ENCODE data around the gene EIF4E. TPM values are rescaled to one million over a fixed set of nuclear protein-coding genes. Genes with fewer than 3 reads are reported as not detected.
"Not testable (repeated sequence)": the region's sequence is repeated elsewhere in the genome, so short reads cannot be mapped to it uniquely, and the experiment has no call there.

The EIF4E gene
- total and polyA plus RNA-seq, 2 of the 4 experiments (the other 2 are of a cell fraction): 80.4 to 113 TPM

- no peak overlapping the region for H3K14ac ChIP-seq (replicated peaks; ENCODE audit: low read depth, low read length)
- H3K4me3 ChIP-seq (ENCODE audit: insufficient read depth, low read depth, low read length): no peak overlapping the region
- no TSS peak for BruUV-seq (replicated peaks)
- no peak overlapping the region for H4K5ac ChIP-seq (ENCODE audit: low read depth, low read length)
- no peak overlapping the region for H4K8ac ChIP-seq (ENCODE audit: low read depth in 2 of 2, low read length in 2 of 2)
- H3K9me3 ChIP-seq (ENCODE audit: control insufficient read depth, insufficient read depth, low read length): no peaks in the 10 kb centered on the region
- no peak overlapping the region for H2BK5ac ChIP-seq (ENCODE audit: low read depth, low read length, poor library complexity, severe bottlenecking)
- no peak overlapping the region for H2AK9ac ChIP-seq (replicated peaks; ENCODE audit: low read depth, low read length, poor library complexity)
- no peak overlapping the region for H4K91ac ChIP-seq (ENCODE audit: insufficient read depth, low read depth, low read length)
- WGBS, 2 experiments (ENCODE audit: extremely low coverage in 2 of 2, insufficient read length in 1 of 2): no CpG with 5 or more reads among the region's 2 CpGs
- intact Hi-C loops (cut with micrococcal nuclease) (no loop called here), dilution Hi-C loops (cut with HindIII; ENCODE audit: low sequenced_read_pairs, unreplicated experiment) (no loop called here), in situ Hi-C loops (cut with MboI; ENCODE audit: low sequenced_read_pairs) (no loop called here)
- H3K9ac ChIP-seq (ENCODE audit: low read depth, low read length): no peak overlapping the region
- no peak overlapping the region for H2BK120ac ChIP-seq (ENCODE audit: low read depth, low read length)
- no peak overlapping the region for H3K56ac ChIP-seq (ENCODE audit: extremely low read depth, insufficient read depth, low read length)
- CTCF ChIA-PET: interaction anchor here (0.7 kb wide), 1 partner anchor 124 kb away, joined by 3 read pairs; no protein-coding TSS in a partner anchor
- no peaks in the 10 kb centered on the region for H3K79me1 ChIP-seq (ENCODE audit: low read depth in 1 of 2, low read length in 2 of 2)
- ATAC-seq (ENCODE audit: low read depth): no peak
- H2BK20ac ChIP-seq (ENCODE audit: low read depth, low read length): no peak overlapping the region
- no peak overlapping the region for H2AFZ ChIP-seq (replicated peaks; ENCODE audit: low read length, poor library complexity)
- no peaks in the 10 kb centered on the region for H3K4me1 ChIP-seq (ENCODE audit: control insufficient read depth, insufficient read depth, low read length)
- POLR2A ChIA-PET (ENCODE audit: unreplicated experiment): no interaction called here
- H2BK15ac ChIP-seq (ENCODE audit: low read depth, low read length): no peak overlapping the region
- no peak overlapping the region for H3K23ac ChIP-seq (ENCODE audit: low read depth, low read length)
- DNase-seq: peak; percentile 35
- TF ChIP-seq MAZ (IDR thresholded peaks at IDR 0.05; ENCODE audit: borderline replicate concordance, low read depth, low read length): no peak
- TF ChIP-seq MAFK (IDR thresholded peaks at IDR 0.05; ENCODE audit: low read depth, low read length): peak; percentile 92
- H3K9me1 ChIP-seq (ENCODE audit: insufficient read depth, low read length): no peaks in the 10 kb centered on the region
- H3K18ac ChIP-seq (ENCODE audit: low read depth, low read length): no peak overlapping the region
- H3K4ac ChIP-seq (ENCODE audit: low read depth, low read length): no peak overlapping the region
- H3K4me2 ChIP-seq (ENCODE audit: low read depth, low read length): no peak overlapping the region
- no peaks in the 10 kb centered on the region for H3K27me3 ChIP-seq (ENCODE audit: control insufficient read depth, insufficient read depth, low read length)
- peaks cover 3% of the 10 kb centered on the region for H3K36me3 ChIP-seq (ENCODE audit: control insufficient read depth, insufficient read depth, low read length)
- H4K20me1 ChIP-seq (ENCODE audit: insufficient read depth, low read length): no peaks in the 10 kb centered on the region
- no peak overlapping the region for H2AK5ac ChIP-seq (ENCODE audit: low read depth, low read length)
- H3K27ac ChIP-seq (ENCODE audit: insufficient read depth, low read length): no peak overlapping the region
Observed at GRCh38 chr4:98873059-98873458, 55.9 kb downstream of the EIF4E start.

GRCh38 chr4:98872120-98872906 is 56.6 kb downstream of the EIF4E start:
- in situ Hi-C loops (cut with MboI; ENCODE audit: low sequenced_read_pairs); dilution Hi-C loops (cut with HindIII; ENCODE audit: low sequenced_read_pairs, unreplicated experiment): not testable (repeated sequence)

More at GRCh38 chr4:98872120-98872906, 56.6 kb downstream of the EIF4E start:
- H2AK9ac ChIP-seq (replicated peaks; ENCODE audit: low read depth, low read length, poor library complexity); H3K9ac ChIP-seq (ENCODE audit: low read depth, low read length); H3K79me1 ChIP-seq (ENCODE audit: low read depth in 1 of 2, low read length in 2 of 2); H3K9me3 ChIP-seq (ENCODE audit: control insufficient read depth, insufficient read depth, low read length); BruUV-seq (replicated peaks); H2BK5ac ChIP-seq (ENCODE audit: low read depth, low read length, poor library complexity, severe bottlenecking); H3K27me3 ChIP-seq (ENCODE audit: control insufficient read depth, insufficient read depth, low read length); H3K23ac ChIP-seq (ENCODE audit: low read depth, low read length); H3K36me3 ChIP-seq (ENCODE audit: control insufficient read depth, insufficient read depth, low read length); H4K8ac ChIP-seq (ENCODE audit: low read depth in 2 of 2, low read length in 2 of 2); H4K20me1 ChIP-seq (ENCODE audit: insufficient read depth, low read length); H3K4ac ChIP-seq (ENCODE audit: low read depth, low read length); H4K5ac ChIP-seq (ENCODE audit: low read depth, low read length); H2BK120ac ChIP-seq (ENCODE audit: low read depth, low read length); H3K14ac ChIP-seq (replicated peaks; ENCODE audit: low read depth, low read length); intact Hi-C loops (cut with micrococcal nuclease); H3K18ac ChIP-seq (ENCODE audit: low read depth, low read length); H2AFZ ChIP-seq (replicated peaks; ENCODE audit: low read length, poor library complexity); POLR2A ChIA-PET (ENCODE audit: unreplicated experiment); CTCF ChIA-PET; DNase-seq; ATAC-seq (ENCODE audit: low read depth); H3K9me1 ChIP-seq (ENCODE audit: insufficient read depth, low read length); H3K4me1 ChIP-seq (ENCODE audit: control insufficient read depth, insufficient read depth, low read length); H2BK15ac ChIP-seq (ENCODE audit: low read depth, low read length); H2AK5ac ChIP-seq (ENCODE audit: low read depth, low read length); H3K4me3 ChIP-seq (ENCODE audit: insufficient read depth, low read depth, low read length); H3K4me2 ChIP-seq (ENCODE audit: low read depth, low read length); H2BK20ac ChIP-seq (ENCODE audit: low read depth, low read length); H3K27ac ChIP-seq (ENCODE audit: insufficient read depth, low read length); H3K56ac ChIP-seq (ENCODE audit: extremely low read depth, insufficient read depth, low read length); H4K91ac ChIP-seq (ENCODE audit: insufficient read depth, low read depth, low read length): not testable (repeated sequence)
- WGBS, 2 experiments (ENCODE audit: extremely low coverage in 2 of 2, insufficient read length in 1 of 2): no CpG with 5 or more reads among the region's 3 CpGs

All from IMR-90 (cell line).